Measurements from ENCODE around the gene SLC8A2. TPM values are rescaled to one million over a fixed set of nuclear protein-coding genes. Genes with fewer than 3 reads are reported as not detected.

The SLC8A2 gene
- total and polyA plus RNA-seq, 2 of the 8 experiments (the other 6 are each of a cell fraction or from before 2014, with no cell fraction given): 7.3 to 12.4 TPM

DNA sequence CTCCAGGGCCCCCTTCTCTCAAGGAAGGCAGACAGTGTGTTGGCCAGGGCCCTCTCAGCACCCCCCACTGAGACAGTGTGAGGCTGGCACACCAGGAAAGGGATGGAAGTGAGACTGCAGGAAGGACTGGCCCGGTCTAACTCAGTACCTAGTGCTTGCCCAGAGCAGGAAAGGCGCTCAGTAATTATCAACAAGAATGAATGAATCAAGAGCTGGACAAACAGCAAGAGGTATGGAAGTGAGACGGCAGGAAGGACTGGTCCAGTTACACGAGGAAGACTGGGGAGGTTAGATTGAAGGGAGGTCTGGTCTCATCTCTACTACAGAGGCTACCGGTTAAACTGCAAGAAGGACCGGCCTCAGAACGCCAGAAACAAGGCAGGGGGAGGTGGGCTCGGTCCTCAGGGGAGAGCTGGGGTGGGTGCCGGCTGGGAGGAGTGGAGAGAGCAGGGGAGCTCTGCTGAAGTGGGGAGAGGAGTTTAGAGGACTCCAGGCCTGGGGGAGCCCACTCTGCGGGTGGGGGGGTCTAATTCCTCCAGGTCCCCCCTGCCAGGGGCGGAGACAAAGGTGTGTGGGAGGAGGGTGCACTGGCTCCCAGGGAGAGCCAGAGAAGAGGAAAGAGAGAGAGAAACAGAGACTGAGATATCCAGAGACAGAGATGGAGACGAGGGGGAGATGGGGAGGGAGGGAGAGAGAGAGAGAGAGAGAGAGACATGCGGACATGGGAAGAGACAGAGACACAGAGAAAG is 1.1 kb downstream of the SLC8A2 start:
- H4K5ac ChIP-seq (ENCODE audit: insufficient read length, low read depth, low read length): no peak overlapping the region
- peaks cover 0 to 5% (median 3%) of the 10 kb centered on the region in 4 experiments; a peak in 3 of 7 replicates for H3K27me3 ChIP-seq (replicated peaks in 1 of 4; ENCODE audit: control insufficient read depth in 3 of 4, extremely low read depth in 1 of 4, insufficient read depth in 3 of 4, low read length in 3 of 4)
- no peak overlapping the region for H2AFZ ChIP-seq (ENCODE audit: low read length)
- H3K9me3 ChIP-seq (ENCODE audit: insufficient read depth in 2 of 2, low read depth in 1 of 2, low read length in 1 of 2): no peaks in the 10 kb centered on the region
- no peaks in the 10 kb centered on the region for H3K79me2 ChIP-seq (ENCODE audit: control insufficient read depth in 1 of 2, insufficient read depth in 2 of 2, low read length in 2 of 2)
- H3K4me3 ChIP-seq (ENCODE audit: extremely low read depth in 1 of 4, insufficient read depth in 2 of 4, low read depth in 3 of 4, low read length in 4 of 4): peak overlapping the region; percentile 61 to 86 (median 68); a peak in 5 of 8 replicates
- H3K23me2 ChIP-seq (ENCODE audit: low read depth, low read length): peaks cover 7% of the 10 kb centered on the region; the same call in 1 of the 2 replicates
- H3K4me1 ChIP-seq (replicated peaks in 1 of 4; ENCODE audit: control insufficient read depth in 3 of 4, insufficient read depth in 4 of 4, low read length in 3 of 4): peaks cover 4 to 33% (median 18%) of the 10 kb centered on the region in 4 experiments
- H3K9ac ChIP-seq (replicated peaks in 1 of 4; ENCODE audit: extremely low read depth in 1 of 4, low read depth in 3 of 4, low read length in 3 of 4): peak overlapping the region in 1 of 4 experiments; percentile 44; a peak in 2 of 7 replicates
- H2AK5ac ChIP-seq (ENCODE audit: low read depth, low read length): 0 out of 2 replicates have a peak overlapping the region, but pooled peaks have one; percentile 60
- H4K8ac ChIP-seq (ENCODE audit: extremely low read depth, insufficient read depth, low read length): no peak overlapping the region
- H2BK12ac ChIP-seq (ENCODE audit: low read depth, low read length): 0 out of 2 replicates have a peak overlapping the region, but pooled peaks have one; percentile 50
- WGBS, 2 experiments (ENCODE audit: extremely low coverage in 1 of 2, insufficient coverage in 1 of 2, insufficient read length in 1 of 2, insufficient replicate concordance in 2 of 2, low coverage in 1 of 2, low lambda C conversion rate in 2 of 2, missing lambda C conversion rate in 1 of 2): 57% methylated on average over 11 of the region's 13 CpGs; no CpG with 5 or more reads in 1 of the 2 experiments
- H3K4ac ChIP-seq (replicated peaks; ENCODE audit: insufficient read length, low read depth, low read length): no peak overlapping the region
- H3K4me2 ChIP-seq (ENCODE audit: insufficient read depth in 1 of 2, low read depth in 2 of 2, low read length in 2 of 2): peak overlapping the region; percentile 65 to 83
- H2BK120ac ChIP-seq (replicated peaks; ENCODE audit: low read depth, low read length): no peak overlapping the region
- DNase-seq (ENCODE audit: low read depth in 1 of 2, low spot score in 2 of 2) (no peak), FAIRE-seq (no peak)
- ChIA-PET POLR2A (ENCODE audit: partially characterized antibody) (interaction anchor here (1.2 to 5.2 kb wide), 3 partner anchors 13 to 23 kb away, joined by 3 to 29 read pairs (median 8); partner anchors contain the start of gene KPTN), CTCF (ENCODE audit: partially characterized antibody) (interaction anchor here (0.6 to 11.5 kb wide), 2 partner anchors 13 to 35 kb away, joined by 3 to 80 read pairs; no protein-coding TSS in a partner anchor)
- no peak overlapping the region for H3K14ac ChIP-seq (ENCODE audit: insufficient read length)
- no peaks in the 10 kb centered on the region for H4K20me1 ChIP-seq (replicated peaks in 1 of 2; ENCODE audit: control insufficient read depth in 1 of 2, insufficient read depth in 2 of 2, low read length in 2 of 2)
- H3K18ac ChIP-seq (ENCODE audit: extremely low read depth, low read length): no peak overlapping the region; the same call in 1 of the 2 replicates
- no peak overlapping the region for H2BK5ac ChIP-seq (ENCODE audit: low read depth, low read length)
- no peak overlapping the region for H4K91ac ChIP-seq (replicated peaks; ENCODE audit: insufficient read length, low read length)
- no peak overlapping the region for H2BK15ac ChIP-seq (ENCODE audit: low read length)
- TF ChIP-seq HDAC2 (IDR thresholded peaks at IDR 0.05; ENCODE audit: borderline replicate concordance in 1 of 2, low read depth in 2 of 2, low read length in 2 of 2) (peak in 1 of 2 experiments; percentile 30; a peak in 1 of 4 replicates), KDM1A (IDR thresholded peaks at IDR 0.05; ENCODE audit: borderline replicate concordance, low read length) (peak; percentile 74; the same call in 1 of the 2 replicates), FOSL1 (IDR thresholded peaks at IDR 0.05; ENCODE audit: insufficient read depth, low read depth, low read length) (no peak)
- H3K79me1 ChIP-seq (ENCODE audit: low read depth, low read length): no peaks in the 10 kb centered on the region
- H3K36me3 ChIP-seq (ENCODE audit: control insufficient read depth in 2 of 4, insufficient read depth in 4 of 4, low read length in 3 of 4): 0 out of 8 replicates have a peak, but pooled peaks cover 0 to 2% (median under 1%) of the 10 kb centered on the region in 4 experiments
- no peak overlapping the region for H3K27ac ChIP-seq (ENCODE audit: low read depth, low read length)
- H3K23ac ChIP-seq (ENCODE audit: insufficient read length): no peak overlapping the region
- no peak overlapping the region for H3K56ac ChIP-seq (replicated peaks; ENCODE audit: insufficient read length, low read depth, low read length)
- peak overlapping the region; percentile 72; the same call in 1 of the 2 replicates for H2BK20ac ChIP-seq (ENCODE audit: low read length)
